Measurements from ENCODE around the gene GNL1.

The GNL1 gene, protein sequence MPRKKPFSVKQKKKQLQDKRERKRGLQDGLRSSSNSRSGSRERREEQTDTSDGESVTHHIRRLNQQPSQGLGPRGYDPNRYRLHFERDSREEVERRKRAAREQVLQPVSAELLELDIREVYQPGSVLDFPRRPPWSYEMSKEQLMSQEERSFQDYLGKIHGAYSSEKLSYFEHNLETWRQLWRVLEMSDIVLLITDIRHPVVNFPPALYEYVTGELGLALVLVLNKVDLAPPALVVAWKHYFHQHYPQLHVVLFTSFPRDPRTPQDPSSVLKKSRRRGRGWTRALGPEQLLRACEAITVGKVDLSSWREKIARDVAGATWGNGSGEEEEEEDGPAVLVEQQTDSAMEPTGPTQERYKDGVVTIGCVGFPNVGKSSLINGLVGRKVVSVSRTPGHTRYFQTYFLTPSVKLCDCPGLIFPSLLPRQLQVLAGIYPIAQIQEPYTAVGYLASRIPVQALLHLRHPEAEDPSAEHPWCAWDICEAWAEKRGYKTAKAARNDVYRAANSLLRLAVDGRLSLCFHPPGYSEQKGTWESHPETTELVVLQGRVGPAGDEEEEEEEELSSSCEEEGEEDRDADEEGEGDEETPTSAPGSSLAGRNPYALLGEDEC

GRCh38 chr6:30556066-30556905 is at the start of gene GNL1:
GNL1 (minus strand) TSS chr6:30556489; CDS start chr6:30556203, 286 bp downstream.
- peak; percentile 72 for DNase-seq (ENCODE audit: low read depth)

DNA sequence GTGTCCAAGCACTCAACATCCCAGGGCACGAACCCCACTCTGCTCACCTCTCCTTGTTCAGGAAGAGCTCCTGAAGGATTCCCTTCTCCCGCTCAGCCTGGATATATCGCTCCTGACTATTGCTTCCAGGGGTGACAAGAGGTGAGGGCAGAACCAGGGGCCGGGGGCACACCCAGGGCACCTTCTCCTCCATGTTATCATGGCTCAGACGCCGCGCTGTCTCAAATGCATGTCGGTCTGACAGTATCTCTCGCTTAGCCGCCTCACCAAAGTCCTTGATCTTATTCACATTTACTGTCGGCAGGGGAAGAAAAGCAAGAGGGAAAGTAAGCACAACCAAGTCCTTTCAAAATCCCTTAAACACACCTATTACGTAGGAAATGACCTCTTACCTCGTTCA is 47.7 kb upstream of the GNL1 start:
- no peak for DNase-seq (ENCODE audit: low read depth)

DNA sequence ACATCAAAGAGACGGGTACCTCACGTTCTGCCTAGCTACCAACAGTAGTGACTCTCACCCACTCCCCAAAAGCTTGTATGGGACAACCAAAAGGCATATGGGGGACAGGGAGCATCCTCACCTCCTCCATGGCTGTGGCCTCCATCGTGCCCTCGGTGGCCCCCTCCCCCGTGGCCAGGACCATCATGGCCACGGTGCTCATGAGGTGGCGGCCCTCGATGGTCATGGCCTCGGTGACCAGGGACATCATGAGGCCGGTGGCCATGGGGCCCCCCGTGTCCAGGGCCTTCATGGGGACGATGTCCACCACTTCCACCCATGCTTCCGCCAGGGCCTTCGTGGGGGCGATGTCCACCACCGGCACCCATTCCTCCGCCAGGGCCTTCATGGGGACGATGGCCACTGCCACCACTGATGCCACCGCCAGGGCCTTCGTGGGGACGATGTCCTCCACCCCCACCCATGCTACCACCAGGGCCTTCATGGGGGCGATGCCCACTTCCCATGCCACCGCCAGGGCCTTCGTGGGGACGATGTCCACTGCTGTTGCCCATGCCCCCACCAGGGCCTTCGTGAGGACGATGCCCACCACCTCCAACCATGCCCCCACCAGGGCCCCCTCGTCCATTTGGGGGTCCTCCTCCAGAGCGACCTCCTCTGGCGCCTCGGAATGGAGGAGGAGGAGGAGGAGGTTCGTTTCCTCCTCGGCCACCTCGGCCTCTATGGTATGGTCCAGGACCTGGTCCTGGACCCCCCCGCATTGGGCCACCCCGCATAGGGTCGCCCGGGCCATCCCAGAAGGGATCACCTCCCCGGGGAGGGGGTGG is 45.7 kb upstream of the GNL1 start:
- DNase-seq (ENCODE audit: low read depth), result no peak

DNA sequence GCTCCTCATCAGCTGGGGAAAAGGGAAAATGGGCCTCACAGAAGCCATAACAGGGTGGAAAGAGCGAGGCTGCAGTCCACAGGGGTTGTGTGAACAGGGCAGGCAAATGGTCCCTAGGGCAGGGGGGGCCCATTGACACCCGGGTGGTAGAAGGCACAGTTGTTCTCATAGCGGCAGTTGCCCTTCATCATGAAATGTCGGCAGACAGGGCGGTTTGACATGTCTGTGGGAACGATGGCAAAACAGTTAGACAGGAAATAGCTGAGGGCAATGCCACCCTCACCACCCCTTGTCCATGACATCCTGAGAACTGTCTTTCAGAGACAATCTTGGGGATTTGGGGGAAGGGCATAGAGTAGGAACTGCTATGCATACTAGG is 45.1 kb upstream of the GNL1 start:
- DNase-seq (ENCODE audit: low read depth), result no peak

DNA sequence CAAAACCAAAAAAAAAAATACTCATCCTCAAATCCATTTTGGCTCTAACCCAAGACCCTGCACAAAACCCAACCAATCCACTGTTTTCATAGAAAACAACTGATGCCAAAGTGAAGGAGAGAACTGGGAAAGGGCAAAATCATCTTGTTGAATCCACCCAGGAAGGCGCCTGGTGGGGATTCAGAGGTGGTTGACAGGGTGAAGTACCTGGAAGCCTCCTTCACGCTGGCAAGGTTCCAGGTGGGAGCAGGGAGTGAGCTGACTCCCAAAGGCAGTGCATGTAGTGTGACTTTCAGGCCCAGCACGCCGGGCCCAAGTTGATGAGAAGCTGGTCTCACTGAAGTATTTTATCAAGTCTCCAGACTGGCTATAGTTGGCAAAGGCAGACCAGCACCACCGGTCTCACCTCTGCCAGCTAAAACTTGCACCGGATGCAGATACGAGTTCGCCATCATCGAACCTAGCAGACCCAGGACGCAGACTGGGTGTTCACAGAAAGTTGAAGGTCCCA is 44.2 kb upstream of the GNL1 start:
- no peak for DNase-seq (ENCODE audit: low read depth)

DNA sequence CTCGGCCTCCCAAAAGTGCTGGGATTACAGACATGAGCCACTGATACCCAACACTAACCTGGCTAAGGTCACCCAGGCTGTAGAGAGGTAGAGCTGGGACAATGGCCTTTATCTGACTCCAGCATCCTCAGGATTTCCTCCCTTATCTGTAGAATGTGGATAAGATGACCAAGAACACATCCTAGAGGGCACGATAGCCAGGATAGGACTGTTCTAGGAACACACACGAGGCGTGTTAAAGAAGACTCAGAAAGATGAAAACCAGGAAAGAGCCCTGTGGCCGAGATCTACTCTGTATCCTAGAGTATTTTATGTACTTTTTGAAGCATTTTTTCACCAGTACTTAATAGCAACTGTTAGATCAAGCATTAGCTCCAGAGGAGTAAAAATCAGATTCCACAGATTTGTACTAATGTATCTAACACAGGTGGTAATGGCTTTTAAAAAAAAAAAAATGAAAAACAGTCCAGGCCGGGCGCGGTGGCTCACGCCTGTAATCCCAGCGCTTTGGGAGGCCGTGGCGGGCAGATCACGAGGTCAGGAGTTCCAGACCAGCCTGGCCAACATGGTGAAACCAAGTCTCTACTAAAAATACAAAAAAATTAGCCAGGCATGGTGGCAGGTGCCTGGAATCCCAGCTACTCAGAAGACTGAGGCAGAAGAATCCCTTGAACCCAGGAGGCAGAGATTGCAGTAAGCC is 43.5 kb upstream of the GNL1 start:
- DNase-seq (ENCODE audit: low read depth), result no peak

DNA sequence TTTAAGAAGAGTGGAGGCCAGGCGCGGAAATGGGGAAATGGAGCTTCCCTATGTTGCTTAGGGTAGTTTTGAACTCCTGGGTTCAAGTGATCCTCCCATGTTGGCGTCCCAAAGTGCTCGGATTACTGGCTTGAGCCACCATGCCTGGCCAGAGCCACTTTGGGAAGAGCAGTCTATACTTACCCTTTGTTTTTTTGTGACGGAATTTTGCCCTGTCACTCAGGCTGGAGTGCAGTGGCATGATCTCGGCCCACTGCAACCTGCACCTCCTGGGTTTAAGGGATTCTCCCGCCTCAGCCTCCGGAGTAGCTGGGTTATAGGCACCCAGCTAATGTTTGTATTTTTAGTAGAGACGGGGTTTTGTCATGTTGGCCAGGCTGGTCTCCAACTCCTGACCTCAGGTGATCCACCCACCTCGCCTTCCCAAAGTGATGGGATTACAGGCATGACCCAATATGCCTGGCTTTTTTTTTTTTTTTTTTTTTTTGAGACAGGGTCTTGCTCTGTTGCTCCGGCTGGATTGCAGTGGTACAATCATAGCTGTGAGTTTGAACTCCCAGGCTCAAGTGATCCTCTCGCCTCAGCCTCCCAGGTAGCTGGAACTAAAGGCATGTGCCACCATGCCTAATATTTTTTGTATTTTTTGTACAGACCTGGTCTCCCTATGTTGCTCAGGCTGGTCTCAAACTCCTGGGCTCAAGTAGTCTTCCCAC is 42.8 kb upstream of the GNL1 start:
- no peak for DNase-seq (ENCODE audit: low read depth)

- DNase-seq (ENCODE audit: low read depth), result peak; percentile 60
Observed at GRCh38 chr6:30597315-30598144, 41.2 kb upstream of the GNL1 start.

- no peak for DNase-seq (ENCODE audit: low read depth)
Observed at GRCh38 chr6:30592287-30592686, 36.0 kb upstream of the GNL1 start.

- DNase-seq (ENCODE audit: low read depth), result no peak
Observed at GRCh38 chr6:30591008-30591407, 34.7 kb upstream of the GNL1 start.

DNA sequence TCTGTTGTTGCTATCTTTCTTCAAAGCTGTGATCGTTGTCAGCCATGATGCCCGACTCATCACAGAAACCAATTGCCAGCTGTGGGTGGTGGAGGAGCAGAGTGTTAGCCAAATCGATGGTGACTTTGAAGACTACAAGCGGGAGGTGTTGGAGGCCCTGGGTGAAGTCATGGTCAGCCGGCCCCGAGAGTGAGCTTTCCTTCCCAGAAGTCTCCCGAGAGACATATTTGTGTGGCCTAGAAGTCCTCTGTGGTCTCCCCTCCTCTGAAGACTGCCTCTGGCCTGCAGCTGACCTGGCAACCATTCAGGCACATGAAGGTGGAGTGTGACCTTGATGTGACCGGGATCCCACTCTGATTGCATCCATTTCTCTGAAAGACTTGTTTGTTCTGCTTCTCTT is 34.2 kb upstream of the GNL1 start:
- no peak for DNase-seq (ENCODE audit: low read depth)

DNA sequence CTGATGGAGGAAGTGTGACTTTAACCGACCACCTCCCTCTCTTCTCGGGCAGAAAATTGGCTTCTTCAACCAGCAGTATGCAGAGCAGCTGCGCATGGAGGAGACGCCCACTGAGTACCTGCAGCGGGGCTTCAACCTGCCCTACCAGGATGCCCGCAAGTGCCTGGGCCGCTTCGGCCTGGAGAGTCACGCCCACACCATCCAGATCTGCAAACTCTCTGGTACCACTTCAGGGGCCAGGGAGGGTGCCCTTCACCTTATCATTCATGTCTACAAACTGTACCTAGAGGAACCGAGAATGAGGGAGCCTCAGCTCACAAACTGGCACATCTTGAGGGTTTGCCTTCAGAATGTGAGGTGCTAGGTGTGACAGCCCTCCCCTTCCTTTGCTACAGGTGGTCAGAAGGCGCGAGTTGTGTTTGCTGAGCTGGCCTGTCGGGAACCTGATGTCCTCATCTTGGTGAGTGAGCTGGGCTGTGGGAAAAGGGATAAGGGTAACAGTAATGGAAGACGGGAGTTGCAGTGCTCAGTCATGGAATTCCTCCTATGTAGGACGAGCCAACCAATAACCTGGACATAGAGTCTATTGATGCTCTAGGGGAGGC is 33.6 kb upstream of the GNL1 start:
- DNase-seq (ENCODE audit: low read depth), result no peak

DNA sequence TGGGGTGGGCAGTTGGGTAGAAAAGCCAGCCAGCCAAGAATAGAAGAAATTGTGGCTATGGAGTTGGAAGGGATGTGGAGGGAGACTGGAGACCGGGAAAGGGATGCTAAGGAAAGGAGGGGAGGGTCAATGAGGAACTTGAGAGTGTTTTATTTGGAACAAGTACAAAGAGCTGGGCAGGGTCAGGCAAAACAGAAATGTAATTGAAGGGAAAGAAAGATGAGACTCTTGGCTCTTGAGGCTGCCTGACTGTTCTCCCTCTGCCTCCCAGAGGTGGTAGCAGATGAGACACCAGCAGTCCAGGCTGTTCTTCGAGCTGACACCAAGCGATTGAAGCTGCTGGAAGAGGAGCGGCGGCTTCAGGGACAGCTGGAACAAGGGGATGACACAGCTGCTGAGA is 27.6 kb upstream of the GNL1 start:
- no peak for DNase-seq (ENCODE audit: low read depth)

DNA sequence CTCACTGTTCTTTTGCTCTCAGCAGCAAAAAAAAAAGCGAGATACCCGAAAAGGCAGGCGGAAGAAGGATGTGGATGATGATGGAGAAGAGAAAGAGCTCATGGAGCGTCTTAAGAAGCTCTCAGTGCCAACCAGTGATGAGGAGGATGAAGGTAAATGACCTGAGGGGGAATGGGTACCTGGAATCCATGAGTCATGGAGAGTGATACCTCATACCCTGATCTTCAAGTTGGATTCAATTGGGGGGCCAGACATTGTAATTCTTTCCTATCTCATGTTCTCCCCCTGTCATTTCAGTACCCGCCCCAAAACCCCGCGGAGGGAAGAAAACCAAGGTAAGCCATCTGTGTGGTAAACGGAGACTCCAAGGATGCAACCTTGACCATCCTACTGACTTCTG is 21.8 kb upstream of the GNL1 start:
- DNase-seq (ENCODE audit: low read depth), result no peak

DNA sequence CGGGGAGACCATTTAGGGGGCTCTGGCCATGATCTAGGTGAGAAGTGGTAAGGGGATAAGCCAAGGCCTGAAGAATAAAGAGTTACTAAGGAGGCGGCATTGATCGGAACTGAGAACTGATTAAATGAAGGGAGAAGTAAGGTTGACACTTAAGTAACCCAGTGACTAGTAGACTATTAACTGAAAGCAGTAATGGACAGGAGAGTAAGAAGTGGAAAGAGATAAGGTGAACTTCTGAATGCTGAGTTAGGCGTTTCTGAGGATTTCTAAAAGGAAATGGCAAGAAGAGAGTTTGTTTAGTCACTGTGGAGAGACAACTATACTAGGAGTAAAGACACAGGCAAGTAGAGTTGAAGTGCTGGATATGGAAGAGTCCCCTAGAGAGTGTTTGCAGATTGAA is 16.8 kb upstream of the GNL1 start:
- no peak for DNase-seq (ENCODE audit: low read depth)

DNA sequence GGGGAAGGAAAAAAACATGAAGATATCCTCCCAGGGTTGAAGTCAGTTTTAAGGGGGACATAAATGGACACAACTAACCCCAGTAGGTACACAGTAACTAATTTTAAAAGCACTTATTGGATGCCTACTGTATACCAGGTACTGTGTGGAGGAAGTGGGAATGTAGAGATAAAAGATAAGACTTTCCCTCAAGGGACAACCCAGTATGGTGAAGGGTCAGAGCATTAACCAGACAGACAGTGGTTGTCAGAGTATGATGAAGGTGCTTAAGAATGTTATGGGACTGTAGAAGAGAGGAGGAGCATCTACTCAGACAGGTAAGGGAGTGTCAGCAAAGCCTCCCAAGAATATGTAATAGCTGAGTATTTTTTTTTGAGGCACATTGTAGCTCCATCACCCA is 15.9 kb upstream of the GNL1 start:
- DNase-seq (ENCODE audit: low read depth), result no peak

- no peak for DNase-seq (ENCODE audit: low read depth)
Observed at GRCh38 chr6:30571762-30572082, 15.4 kb upstream of the GNL1 start.

GRCh38 chr6:30571075-30571761 is 14.9 kb upstream of the GNL1 start, which contains the start of gene ABCF1:
ABCF1 (plus strand) TSS chr6:30571442; CDS start chr6:30571488, 46 bp downstream.
- DNase-seq (ENCODE audit: low read depth), result peak; percentile 94

- DNase-seq (ENCODE audit: low read depth), result no peak
Observed at GRCh38 chr6:30570740-30571074, 14.4 kb upstream of the GNL1 start.

Data from stromal cell of bone marrow (primary cell).